Fibroblast of skin of scalp (primary cell): ENCODE results near the gene TET3.

Source experiments
- DNase-seq: peaks from one replicate; pipeline ENCODE4 v3.0.0-alpha.2; 2013

The TET3 gene

DNA sequence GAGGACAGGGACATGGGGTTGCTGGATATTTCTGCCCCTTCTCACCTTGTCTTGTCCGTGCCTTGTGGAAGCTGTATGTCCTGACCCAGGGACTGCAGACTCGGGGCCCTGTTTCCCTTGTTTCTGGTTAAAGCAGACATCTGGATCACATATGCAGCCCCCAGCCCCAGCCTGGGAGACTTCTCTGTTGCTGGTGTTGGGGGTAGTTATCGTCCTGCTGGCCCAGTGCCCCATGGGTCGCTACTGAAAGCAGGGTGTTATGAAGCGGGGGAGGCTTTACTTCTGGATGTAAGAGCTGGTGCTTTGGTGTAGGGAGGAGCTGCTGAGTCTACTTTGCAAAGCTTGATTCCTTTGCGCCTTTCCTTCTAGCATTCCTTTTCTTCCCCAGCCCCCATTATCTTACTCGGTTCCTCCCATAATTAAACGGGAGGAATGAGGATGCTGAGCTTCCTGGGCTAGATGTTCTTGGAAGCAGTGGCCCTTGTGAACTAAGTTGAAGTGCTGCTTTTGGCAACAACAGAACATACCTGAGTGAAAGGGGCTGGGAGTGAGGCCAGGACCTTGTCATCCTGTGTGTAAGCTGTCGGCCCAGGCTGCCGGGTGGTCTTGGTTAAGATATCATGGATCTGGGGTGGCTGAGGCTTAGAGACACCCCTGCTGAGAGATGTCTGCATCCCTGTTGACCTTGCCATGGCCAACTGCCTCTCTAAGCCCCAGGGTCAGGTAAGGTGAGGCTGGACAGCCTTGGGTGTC is 3.4 kb downstream of the TET3 start:
- DNase-seq, result no peak

DNA sequence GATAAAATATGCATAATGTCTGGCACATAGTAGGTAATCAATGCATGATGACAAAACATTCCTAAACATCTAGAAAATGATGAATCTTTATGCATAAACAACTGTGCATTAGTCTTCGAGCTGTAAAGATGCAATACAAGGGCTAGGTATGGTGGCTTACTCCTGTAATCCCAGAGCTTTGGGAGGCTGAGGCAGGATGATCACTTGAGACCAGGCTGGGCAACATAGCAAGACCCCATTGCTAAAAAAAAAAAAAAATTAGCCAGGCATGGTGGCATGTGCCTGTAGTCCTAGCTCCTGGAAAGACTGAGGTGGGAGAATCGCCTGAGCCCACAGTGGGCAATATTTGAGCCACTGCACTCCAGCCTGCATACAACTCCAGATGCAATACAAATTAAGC is 5.3 kb downstream of the TET3 start:
- no peak for DNase-seq

DNA sequence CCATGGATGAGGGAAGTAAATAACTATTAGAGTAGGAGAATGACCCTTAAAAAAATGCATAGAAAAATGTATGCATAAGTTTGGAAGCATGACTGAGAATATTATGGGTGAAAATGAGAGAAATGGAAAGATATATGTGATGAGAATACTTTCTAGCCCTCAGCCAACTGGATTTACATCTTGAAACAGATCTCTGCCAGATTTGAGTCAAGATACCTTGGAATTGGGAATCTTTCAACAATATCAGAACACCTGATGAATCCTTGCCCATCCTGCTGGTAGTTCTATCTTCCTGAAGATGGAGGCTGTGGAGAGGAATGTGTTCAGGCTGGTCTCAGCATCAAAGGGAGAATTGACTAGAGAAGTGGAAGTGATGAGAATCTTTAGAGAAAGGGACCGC is 5.8 kb downstream of the TET3 start:
- DNase-seq, result no peak

DNA sequence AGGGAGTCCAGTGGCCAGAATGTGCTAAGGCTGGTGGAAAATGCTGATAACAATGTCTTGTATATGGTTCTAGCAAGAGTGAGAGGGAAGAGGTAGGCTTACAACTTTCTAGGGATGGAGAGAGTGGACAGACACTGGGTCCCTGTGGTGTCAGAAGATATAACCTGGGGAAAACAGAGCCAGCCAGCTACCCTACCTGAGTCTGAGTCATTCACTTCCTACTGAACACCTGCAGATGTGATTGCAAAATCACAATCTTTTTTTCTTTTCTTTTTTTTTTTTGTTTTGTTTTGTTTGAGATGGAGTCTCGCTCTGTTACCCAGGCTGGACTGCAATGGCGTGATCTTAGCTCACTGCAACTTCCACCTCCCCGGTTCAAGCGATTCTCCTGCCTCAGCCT is 7.3 kb downstream of the TET3 start:
- no peak for DNase-seq

DNA sequence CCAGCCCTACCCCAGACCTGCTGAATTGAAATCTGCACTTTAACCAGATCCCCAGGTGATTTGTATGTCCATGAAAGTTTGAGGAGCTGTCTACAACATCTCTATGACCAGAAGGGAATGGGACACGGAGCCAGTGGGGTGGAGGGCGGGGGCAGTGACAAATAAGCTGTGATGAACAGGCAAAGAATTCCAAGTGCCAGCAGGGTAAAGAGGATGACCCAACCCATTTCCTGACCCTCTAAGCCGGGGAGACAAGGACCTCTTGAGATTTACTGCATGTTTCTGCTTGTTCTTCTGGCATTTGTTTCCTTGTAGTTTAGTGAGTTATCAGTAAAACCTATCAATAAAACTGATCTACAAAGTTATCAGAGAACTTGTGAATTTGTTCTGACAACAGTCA is 8.7 kb downstream of the TET3 start:
- DNase-seq, result no peak

DNA sequence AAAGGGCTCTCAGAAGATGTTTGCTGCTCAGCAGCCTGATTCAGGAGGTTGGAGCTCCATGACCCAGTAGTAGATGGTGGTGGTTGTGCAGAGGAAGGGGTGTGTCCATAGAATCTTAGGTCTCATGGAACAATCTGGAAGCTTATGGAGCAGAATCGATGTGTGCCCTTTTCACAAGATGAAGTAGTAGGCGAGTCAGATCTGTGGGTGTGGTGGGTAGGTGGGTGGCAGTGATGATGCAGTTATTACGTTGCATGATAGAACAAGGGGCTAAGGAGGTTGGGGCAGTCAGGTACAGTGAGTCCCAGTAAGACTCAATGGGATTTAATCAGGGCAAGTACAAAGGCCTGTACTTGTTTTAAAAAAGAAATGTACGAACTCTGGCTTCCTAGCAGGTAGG is 9.1 kb downstream of the TET3 start:
- DNase-seq, result no peak

DNA sequence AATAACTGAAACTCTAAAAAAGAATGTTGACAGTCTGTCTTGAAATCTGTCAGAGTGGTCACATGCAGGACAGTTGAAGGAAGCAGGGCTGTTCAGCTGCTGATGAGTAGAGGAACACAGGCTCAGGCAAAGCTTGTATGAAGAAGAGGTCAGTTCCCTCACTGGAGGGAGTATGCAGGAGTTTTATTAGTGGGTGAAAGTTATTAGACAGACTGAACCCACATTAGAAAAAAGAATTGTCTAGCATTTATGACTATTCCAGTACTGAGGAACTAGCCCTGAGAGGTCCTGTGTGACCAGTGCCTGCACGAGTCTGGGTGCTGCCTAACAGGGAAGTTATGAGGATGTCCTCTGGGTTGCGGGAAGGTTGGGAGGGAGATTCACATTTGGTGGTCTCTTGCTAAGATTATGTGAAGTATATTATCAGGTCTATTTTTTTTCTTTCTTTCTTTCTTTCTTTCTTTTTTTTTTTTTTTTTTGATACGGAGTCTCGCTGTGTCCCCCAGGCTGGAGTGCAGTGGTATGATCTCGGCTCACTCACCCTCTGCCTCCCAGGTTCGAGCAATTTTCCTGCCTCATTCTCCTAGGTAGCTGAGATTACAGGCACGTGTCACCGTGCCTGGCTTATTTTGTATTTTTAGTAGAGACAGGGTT is 9.6 kb downstream of the TET3 start:
- DNase-seq, result no peak

DNA sequence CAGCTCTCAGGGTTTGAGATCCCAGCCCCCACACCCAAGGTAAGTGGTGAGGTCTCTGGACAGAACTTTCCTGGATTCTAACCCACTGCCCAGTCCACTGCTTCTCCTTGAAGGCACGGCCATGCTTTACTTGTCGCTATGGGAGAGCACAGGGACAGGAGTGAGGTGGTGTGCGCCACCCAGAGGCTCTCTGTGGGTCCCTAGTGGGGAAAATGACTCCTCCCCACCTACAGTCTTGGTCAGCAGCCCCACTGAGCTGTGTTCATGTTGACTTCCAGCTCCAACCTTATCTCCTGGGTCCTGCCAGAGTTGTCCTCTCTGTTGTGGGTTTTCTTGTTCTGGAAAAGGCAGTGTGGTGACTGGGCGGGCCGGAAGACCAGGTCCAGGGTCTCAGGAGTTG is 11.1 kb downstream of the TET3 start:
- no peak for DNase-seq

DNA sequence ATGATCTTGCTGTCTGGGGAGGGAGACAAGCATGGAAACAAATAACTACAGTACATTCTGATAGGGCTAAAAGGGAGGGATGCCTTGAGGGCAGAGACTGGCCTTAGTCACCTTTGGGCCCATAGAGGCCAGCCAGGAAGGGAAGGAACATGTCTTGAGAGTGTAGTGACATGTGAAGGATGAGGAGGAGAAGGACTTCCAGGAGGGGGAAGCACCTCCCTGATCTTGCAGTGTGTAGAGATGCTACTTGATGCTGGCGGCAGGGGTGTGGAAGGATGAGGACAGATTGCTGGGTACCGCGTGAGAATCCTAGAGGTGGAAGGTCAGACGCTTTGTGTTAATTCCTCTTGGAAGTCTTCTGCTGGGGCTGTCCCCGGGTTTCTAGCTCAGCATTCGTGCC is 13.1 kb downstream of the TET3 start:
- DNase-seq, result no peak

DNA sequence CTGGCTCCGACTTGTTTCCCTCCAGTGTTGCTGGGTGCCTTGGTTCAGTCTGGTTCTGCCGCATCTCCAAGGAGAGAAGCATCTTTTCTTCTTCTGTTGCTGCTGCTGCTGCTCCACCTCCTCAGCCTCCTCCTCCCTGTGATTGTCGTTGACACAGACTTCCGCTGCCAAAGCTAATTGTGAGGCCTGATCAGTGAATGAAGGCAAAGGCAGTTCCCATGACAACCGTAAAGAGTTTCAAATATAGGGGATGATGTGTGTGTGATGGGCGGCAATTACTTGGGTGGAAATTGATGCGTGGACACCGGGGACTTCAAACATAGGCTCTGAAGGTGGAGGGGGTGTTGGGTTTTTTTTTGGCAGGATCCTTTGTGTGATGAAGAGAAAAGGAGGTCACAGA is 13.7 kb downstream of the TET3 start:
- no peak for DNase-seq

DNA sequence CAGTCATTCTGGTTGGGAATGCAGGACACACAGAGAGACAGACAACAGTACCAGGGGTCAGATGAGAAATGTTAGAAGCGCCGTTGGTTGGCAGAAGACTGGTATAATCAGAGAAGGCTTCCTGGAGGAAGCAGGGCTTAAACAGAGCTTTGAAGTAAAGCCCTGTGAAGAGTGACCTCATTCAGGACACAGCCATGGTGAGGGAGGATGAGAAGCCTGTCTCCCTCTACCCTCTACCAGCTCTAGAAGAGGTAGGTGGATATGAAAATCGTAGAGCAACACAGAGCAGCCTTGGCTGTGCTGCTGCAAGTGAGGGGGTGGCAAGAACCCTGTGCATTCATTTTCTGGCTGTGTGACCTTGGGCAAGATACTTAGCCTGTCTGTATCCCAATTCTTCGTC is 14.2 kb downstream of the TET3 start:
- no peak for DNase-seq

DNA sequence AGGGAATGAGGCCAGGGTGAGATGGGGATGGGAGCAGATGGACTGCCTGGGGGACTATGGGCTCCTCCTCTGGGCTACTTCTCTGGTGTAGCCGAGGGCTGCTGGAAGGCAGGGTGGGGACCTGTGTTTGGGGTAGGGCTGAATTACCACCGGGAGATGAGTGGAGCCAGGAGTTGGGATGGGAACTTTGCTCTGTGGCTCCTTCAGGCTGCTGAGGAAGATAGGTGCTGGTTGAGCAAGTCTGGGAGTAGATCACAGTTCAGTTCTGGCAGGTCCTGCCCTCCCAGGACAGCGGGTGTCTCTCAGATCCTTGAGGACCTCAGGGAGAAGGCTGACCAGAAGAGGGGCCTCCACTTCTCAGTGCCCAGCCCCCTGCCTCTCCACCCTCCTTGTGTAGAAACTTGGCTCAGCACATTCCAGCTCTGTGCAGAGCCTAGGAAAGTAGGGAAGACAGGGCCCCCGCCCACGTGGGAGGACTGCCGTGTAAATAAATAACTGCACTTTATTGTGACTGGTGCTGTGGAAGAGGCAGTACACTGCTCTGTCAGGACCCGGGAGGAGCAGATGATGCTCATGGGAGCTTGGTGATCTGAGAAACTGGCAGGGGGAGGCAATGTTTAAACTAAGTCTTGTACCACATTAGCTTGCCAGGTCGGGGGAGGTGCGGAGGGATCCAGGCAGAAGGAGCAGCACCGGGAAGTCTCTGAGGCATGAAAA is 15.3 kb downstream of the TET3 start:
- DNase-seq, result no peak

DNA sequence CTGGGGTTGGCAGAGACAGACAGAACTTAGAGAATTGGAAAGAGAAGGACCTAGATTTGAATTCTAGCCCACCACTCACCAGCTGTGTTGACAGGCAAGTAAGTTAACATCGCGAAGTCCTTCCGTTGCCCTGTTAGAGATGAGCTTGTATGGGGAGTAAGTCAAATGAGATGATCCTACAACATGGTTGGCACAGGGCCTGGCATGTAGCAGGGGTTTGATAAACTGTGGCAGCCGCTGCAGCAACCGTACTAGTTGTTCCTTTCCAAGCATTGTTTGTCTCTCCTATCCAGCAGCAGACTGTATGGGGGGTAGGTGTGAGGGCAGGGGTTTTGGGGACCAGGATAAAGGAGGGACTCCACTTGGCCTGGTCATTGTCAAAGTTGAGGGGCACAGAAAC is 16.0 kb downstream of the TET3 start:
- no peak for DNase-seq

DNA sequence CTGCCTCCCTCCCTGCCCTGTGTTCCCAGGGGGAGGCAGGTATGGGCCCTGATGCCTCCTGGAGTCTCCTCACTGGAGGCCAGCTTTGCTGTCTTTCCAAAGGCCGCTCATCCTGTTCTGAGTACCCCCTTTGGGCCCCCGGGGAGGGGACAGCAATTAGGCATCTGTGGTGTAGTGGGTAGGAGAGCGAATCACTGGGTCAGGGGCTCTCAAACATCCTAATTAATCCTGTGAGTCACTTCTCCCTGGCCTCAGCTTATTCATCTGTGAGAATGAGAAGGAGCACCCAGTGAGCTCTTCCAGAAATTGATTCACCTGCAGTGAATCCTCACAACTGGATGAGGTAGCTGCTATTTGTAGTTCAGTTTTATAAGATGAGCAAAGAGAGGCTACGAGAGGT is 16.4 kb downstream of the TET3 start:
- DNase-seq, result no peak

DNA sequence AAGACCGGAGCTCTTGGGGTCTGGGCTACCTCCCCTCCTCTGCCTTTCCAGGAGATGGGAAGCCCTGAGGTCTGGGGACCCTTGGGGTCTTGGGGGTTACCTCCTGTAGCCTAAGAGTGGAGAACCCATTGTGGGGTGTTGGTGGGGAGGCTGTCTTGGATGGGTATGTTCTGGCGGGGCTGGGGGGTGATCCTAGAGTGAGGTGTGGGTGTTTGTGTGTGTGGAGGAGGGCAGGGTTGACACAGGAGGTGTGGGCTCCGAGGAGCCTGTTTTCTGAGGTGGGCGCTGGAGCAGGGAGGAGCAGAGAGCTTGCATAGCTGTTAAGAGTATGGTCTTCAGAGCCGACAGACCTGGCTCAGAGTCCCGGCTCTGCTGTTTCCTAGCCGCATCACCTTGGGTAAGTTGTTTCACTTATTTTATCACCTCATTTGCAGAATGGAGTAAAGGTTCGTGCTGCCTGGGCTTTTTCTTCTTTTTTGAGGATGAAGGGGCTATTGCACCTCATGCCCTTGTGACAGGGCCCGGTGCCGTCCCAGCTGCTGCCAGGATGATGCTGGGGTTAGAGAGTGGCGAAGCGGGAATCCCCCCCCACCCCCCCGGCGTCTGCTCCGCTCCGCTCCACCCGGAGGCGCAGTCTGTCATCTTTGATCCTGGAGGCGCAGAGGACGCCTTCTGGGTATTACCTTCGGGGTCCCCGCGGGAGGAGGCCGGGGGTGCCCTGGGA is 17.2 kb downstream of the TET3 start:
- DNase-seq, result no peak

DNA sequence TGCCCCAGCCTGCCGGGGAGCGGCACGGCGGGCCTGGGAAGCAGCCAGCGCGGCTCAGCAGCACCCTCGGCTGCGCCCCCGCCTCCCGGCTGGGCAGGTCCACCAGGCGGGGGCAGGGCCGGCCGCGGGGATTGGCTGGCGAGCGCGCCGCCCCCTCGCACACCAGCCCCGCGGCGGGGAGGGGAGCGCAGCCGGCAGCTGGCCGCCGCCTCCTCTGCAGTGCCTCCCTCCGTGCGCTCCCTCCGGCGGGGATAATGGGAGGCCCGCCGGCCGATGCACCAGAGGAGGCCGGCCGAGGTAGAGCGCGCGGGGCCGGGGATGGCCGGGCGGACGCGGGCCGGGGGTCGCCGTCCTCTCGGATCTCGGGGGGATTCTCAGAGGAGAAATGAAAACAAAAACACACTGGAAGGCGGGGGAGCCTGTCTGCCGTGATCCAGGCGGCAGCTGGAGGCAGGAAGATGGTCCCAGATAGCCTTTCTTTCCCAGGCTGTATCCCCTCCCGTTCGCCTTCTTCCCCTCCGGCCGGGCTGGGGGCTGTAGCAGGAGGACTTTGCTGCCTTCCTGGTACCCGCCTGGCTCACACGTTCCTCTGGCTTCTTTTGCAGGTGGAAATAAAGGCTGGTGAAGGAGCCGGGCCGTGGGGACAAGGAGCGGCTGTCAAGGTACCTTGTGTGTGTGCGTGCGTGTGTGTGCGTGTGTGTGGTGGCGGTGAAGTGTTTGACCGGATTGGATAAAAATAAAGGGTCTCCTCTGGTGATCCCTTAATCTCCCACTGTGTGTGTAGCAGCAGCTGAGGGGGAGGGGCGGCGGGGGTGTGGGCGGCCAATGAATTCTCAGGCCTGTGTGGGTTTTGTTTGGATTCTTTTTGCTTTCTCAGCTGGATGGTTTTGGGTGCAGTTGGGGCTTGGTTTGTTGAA is 18.1 kb downstream of the TET3 start:
- DNase-seq, result peak; percentile 88

DNA sequence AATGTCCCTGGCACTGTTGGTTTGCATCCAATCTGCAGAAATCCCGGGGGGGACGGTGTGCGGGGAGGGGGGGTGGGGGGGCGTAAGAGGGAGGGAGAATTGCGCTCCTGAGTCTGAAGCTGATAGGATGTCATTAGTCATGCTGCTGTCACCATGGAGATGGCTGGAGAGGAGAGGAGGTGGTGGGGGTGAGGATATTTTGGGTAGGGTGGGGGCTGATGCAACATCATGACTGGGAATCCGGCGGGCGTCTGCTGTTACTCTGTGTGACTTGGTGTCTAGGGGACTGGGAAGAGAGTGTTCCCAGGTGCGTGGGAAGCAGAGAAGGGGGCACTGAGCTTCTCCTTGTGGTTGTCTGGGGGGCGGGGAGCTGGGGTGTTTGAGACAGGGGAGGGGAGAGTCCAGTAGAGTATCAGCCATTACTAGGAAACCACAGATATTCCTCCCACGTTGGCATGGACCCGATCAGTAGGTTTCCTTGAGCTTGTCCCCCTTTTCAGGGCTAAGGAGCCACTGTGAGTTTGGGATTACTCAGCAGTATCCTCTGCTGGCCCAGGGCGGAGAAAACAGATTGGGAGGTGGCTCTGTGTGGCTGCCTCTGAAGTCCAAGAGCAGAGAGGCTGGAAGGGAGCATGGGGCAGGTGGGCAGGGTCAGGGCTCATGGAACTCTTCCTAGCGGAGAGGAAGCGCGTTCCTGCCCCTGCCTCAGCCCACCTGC is 18.9 kb downstream of the TET3 start:
- peak; percentile 92 for DNase-seq

DNA sequence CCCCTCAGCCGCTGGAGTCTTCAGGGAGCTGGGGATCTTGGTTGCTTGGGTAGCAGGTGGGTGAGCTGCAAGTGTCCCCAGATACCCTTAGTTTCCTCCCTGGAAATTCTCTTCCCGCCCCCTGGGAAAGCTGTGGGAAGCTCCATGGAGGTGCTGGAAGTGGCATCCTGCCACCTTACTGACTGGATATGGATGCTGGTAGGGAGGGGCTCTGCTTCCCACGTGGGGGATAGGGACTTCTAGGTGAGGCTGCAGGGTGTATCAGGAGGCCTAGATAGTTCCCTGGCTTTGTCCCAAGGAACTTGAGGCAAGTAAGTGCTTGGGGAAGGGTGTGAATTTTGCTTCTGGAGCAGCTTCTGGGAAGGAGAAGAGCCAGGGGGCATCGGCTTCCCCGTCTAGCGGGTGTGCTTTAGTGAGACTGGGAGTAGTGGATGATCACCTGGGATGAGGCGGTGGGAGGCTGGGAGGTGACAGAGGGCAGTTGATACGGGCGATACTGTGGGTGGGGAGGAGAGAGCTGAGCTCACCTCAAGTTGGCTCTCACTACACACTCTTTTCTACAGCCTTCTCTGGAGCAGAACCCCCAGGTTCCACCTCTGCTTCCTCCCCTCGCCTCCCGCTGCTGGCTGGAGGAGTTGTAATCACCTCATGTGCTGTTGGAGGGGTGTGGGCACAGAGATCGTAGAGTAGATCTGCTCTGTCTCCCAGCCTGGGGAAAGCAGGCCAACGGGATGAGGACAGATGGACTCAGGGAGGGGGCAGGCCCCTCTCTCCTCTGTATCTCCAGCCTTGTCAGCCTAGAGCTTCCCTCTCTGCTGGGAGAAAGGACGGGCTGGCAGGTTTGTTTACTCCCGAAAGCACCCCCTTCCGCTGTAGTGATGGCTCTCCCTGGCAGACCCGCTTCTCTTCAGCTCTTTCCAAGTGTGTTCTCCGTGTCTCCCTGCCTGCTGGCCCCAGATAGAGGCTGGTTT is 19.8 kb downstream of the TET3 start:
- no peak for DNase-seq

DNA sequence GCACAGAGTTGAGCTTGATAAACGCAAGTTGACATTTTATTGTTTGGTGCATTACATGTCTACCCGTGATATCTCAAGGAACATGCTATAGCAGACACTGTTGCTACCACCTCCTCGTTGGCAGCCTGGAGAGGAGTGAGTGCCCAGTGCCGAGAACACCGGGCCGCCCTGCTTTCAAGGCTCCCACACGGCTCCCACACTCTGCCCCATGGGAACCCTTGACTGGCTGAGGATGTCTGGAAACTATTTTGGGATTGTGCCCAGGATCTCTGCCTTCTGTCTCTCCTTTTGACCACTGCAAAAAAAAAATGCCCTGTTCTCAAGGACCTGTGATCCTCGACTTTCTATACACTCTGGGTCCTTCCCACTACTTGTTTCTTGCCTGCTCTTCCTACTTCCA is 21.1 kb downstream of the TET3 start:
- DNase-seq, result peak; percentile 47

DNA sequence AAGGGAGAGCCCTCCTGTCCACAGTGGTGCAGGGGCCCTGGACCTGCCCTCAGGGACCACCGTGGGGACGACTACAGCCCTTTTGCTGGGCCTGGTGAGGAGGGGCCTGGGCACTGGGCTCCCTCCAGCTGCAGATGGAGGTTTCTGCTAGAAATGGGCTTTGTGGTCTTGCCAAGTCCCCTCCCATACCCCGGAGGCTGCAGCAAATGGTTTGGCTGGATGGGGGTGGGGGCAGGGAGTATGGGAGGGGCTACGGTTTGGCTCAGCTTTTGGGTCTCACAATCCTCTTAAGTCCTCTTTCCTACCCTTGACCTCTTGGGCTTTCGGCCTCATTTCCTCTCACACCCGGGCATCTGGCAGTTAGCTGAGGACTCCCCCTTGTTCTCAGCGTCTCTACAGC is 21.7 kb downstream of the TET3 start:
- DNase-seq, result no peak
